ENCODE measurements around the gene DHX30.

DNA sequence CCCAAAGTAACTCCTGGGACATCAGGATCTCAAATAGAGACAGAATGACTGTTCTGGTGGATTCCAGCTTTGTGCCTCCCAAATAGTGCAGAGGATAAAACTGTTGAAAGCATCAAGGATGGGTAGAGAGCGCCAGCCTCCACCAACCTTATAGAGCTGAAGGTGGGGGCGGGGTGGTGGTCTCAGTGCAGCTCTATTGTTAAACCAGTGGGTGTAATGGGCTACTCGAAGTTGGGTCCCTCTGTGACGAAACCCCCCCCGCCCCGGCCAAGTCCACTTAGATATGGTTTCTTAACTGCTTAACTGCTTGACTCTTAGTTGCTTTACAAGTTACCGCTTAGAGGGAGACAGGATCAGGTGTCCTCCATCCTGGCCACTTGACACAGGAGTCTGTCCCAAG lies 22.7 kb downstream of the DHX30 start:
- TF ChIP-seq CTCF (IDR thresholded peaks at IDR 0.05; ENCODE audit: insufficient read depth, low read depth, low read length) = no peak
- TF ChIP-seq EZH2 (IDR thresholded peaks at IDR 0.05; ENCODE audit: insufficient read depth, low read length) = no peak

Data from astrocyte (in vitro differentiated cells and primary cell).